ENCODE results near the gene CAMKMT.

DNA sequence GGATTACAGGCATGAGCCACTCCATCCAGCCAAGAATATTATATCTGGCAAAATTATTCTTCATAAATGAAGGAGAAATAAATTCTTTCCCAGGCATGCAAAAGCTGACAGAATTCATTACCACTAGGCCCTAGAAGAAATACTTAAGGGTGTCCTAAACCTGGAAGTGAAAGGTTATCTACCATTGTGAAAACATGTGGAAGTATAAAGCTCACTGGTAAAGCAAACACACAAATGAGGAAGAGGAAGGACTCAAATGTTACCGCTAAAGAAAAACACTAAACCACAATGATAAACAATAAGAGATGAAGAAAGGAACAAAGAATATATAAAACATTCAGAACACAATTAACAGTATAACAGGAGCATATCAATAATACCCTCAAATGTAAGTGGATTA lies 171.8 kb downstream of the CAMKMT start:
- TF ChIP-seq, protein P1, sequence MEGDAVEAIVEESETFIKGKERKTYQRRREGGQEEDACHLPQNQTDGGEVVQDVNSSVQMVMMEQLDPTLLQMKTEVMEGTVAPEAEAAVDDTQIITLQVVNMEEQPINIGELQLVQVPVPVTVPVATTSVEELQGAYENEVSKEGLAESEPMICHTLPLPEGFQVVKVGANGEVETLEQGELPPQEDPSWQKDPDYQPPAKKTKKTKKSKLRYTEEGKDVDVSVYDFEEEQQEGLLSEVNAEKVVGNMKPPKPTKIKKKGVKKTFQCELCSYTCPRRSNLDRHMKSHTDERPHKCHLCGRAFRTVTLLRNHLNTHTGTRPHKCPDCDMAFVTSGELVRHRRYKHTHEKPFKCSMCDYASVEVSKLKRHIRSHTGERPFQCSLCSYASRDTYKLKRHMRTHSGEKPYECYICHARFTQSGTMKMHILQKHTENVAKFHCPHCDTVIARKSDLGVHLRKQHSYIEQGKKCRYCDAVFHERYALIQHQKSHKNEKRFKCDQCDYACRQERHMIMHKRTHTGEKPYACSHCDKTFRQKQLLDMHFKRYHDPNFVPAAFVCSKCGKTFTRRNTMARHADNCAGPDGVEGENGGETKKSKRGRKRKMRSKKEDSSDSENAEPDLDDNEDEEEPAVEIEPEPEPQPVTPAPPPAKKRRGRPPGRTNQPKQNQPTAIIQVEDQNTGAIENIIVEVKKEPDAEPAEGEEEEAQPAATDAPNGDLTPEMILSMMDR (conservative IDR thresholded peaks at IDR 0.05; ENCODE audit: low read depth in 2 of 2) = no peak
- TF ChIP-seq EZH2 (IDR thresholded peaks at IDR 0.05; ENCODE audit: low read depth, unreplicated experiment) (no peak), CREB1 (CRISPR knock-in tag; IDR thresholded peaks at IDR 0.05; ENCODE audit: low read depth) (no peak), POLR2AphosphoS5 (IDR thresholded peaks at IDR 0.05; ENCODE audit: low read depth) (no peak), JUNB (IDR thresholded peaks at IDR 0.05; ENCODE audit: unreplicated experiment) (no peak), STAT1 (IDR thresholded peaks at IDR 0.05; ENCODE audit: unreplicated experiment) (no peak), EZH2phosphoT487 (IDR thresholded peaks at IDR 0.05; ENCODE audit: unreplicated experiment) (no peak)
- TF ChIP-seq, protein P2, sequence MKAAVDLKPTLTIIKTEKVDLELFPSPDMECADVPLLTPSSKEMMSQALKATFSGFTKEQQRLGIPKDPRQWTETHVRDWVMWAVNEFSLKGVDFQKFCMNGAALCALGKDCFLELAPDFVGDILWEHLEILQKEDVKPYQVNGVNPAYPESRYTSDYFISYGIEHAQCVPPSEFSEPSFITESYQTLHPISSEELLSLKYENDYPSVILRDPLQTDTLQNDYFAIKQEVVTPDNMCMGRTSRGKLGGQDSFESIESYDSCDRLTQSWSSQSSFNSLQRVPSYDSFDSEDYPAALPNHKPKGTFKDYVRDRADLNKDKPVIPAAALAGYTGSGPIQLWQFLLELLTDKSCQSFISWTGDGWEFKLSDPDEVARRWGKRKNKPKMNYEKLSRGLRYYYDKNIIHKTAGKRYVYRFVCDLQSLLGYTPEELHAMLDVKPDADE (IDR thresholded peaks at IDR 0.05) = no peak

Data from GM23338 (cell line).